HG02938 (cell line): Measurements from ENCODE around the gene ZNF579.
"Not testable (repeated sequence)": the region's sequence is repeated elsewhere in the genome, so short reads cannot be mapped to it uniquely, and the experiment has no call there.

Experiments
- ATAC-seq: cut with Tn5 transposase; IDR thresholded peaks from one replicate; pipeline ENCODE4 v1.9.1; 2021; ENCODE audit warnings: mild to moderate bottlenecking, moderate library complexity; ENCODE audit not compliant: unreplicated experiment

The ZNF579 gene

GRCh38 chr19:55596304-55596703, 15.7 kb upstream of the ZNF579 start:
- ATAC-seq: no peak

- ATAC-seq: no peak
Measured at GRCh38 chr19:55594996-55595545, 14.4 kb upstream of the ZNF579 start.

GRCh38 chr19:55593096-55593772, 12.6 kb upstream of the ZNF579 start:
- ATAC-seq: no peak

- no peak for ATAC-seq
Measured at GRCh38 chr19:55592391-55593090, 11.9 kb upstream of the ZNF579 start.

- ATAC-seq: no peak
Measured at GRCh38 chr19:55591555-55591954, 10.9 kb upstream of the ZNF579 start.

- no peak for ATAC-seq
Measured at GRCh38 chr19:55590617-55591016, 10.0 kb upstream of the ZNF579 start.

GRCh38 chr19:55590109-55590508, 9.5 kb upstream of the ZNF579 start:
- no peak for ATAC-seq

- no peak for ATAC-seq
Measured at GRCh38 chr19:55588738-55589137, 8.1 kb upstream of the ZNF579 start.

- ATAC-seq: peak; percentile 82
Measured at GRCh38 chr19:55586976-55587668, 6.5 kb upstream of the ZNF579 start.

- no peak for ATAC-seq
Measured at GRCh38 chr19:55585658-55586339, 5.2 kb upstream of the ZNF579 start.

- ATAC-seq: no peak
Measured at GRCh38 chr19:55584871-55585270, 4.2 kb upstream of the ZNF579 start.

- ATAC-seq: not testable (repeated sequence)
Measured at GRCh38 chr19:55583897-55584296, 3.2 kb upstream of the ZNF579 start.

- ATAC-seq: not testable (repeated sequence)
Measured at GRCh38 chr19:55582284-55582683, 1.6 kb upstream of the ZNF579 start.

- no peak for ATAC-seq
Measured at GRCh38 chr19:55581823-55582223, 1.2 kb upstream of the ZNF579 start.

- no peak for ATAC-seq
Measured at GRCh38 chr19:55581145-55581822, 636 bp upstream of the ZNF579 start.

- ATAC-seq: no peak
Measured at GRCh38 chr19:55579766-55580621, 654 bp downstream of the ZNF579 start.

GRCh38 chr19:55578761-55579747, 1.6 kb downstream of the ZNF579 start:
- no peak for ATAC-seq

GRCh38 chr19:55578031-55578760, 2.5 kb downstream of the ZNF579 start:
- ATAC-seq: no peak
